DMS79 treated with DMSO at 0.1 percent for 48 hours (cell line): Measurements from ENCODE around the gene FOXO1.

Experiments
- DNase-seq: peaks from one replicate; lab custom pipeline; 2025; lab: John Stamatoyannopoulos, UW

FOXO1 gene

GRCh38 chr13:40580566-40581276 lies 85.7 kb downstream of the FOXO1 start:
- DNase-seq: no peak

GRCh38 chr13:40579535-40579934 lies 86.9 kb downstream of the FOXO1 start:
- DNase-seq: no peak

- peak; percentile 23 for DNase-seq
Measured at GRCh38 chr13:40578055-40578454, 88.4 kb downstream of the FOXO1 start.

GRCh38 chr13:40576369-40576768 lies 90.1 kb downstream of the FOXO1 start:
- DNase-seq: no peak

- DNase-seq: no peak
Measured at GRCh38 chr13:40572961-40573360, 93.5 kb downstream of the FOXO1 start.

GRCh38 chr13:40571338-40571963 lies 95.0 kb downstream of the FOXO1 start:
- no peak for DNase-seq

- DNase-seq: no peak
Measured at GRCh38 chr13:40570930-40571329, 95.5 kb downstream of the FOXO1 start.

GRCh38 chr13:40569024-40569350 lies 97.5 kb downstream of the FOXO1 start:
- DNase-seq: no peak

GRCh38 chr13:40568246-40569023 lies 98.0 kb downstream of the FOXO1 start:
- no peak for DNase-seq

- DNase-seq: peak; percentile 11
Measured at GRCh38 chr13:40566811-40567210, 99.6 kb downstream of the FOXO1 start.

- DNase-seq: no peak
Measured at GRCh38 chr13:40565282-40566148, 100.9 kb downstream of the FOXO1 start.

GRCh38 chr13:40564342-40565001 lies 102.0 kb downstream of the FOXO1 start:
- DNase-seq: no peak

- no peak for DNase-seq
Measured at GRCh38 chr13:40563350-40564125, 102.9 kb downstream of the FOXO1 start.

GRCh38 chr13:40562975-40563349 lies 103.5 kb downstream of the FOXO1 start:
- DNase-seq: no peak

- DNase-seq: no peak
Measured at GRCh38 chr13:40559915-40560314, 106.5 kb downstream of the FOXO1 start.

GRCh38 chr13:40558656-40559055 lies 107.8 kb downstream of the FOXO1 start:
- no peak for DNase-seq

- no peak for DNase-seq
Measured at GRCh38 chr13:40556453-40556852, 110.0 kb downstream of the FOXO1 start.

GRCh38 chr13:40553356-40553755 lies 113.1 kb downstream of the FOXO1 start:
- no peak for DNase-seq

GRCh38 chr13:40552895-40553294 lies 113.5 kb downstream of the FOXO1 start:
- DNase-seq: no peak

GRCh38 chr13:40550130-40550529 lies 116.3 kb downstream of the FOXO1 start:
- DNase-seq: no peak
